ENCODE data around the gene METAP1. TPM values are rescaled to one million over a fixed set of nuclear protein-coding genes. Genes with fewer than 3 reads are reported as not detected.

Gene METAP1
- total RNA-seq, 1 donor from 2014 or later: 53.2 TPM

DNA sequence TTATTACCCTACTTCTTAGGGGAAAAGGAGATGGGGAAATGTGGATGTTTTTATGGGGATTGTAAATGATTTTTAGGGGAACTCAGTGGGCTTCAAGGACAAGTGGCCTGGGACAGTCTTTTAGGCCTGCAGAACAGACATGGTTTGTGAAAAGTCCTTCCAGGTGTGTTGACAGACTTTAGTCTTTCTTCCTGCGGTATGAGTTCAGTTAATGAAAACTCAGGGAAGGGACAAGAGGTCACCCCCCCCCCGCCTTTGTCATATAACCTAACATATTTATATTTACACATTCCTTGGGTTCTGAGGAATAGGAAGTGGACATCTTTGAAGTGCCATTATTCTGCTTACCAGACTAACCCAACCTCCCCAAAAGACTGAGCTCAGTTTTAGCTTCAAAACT, 31.8 kb downstream of the METAP1 start:
- no peak overlapping the region for H3K4me3 ChIP-seq
- H3K4me1 ChIP-seq: peaks cover 0 to 5% of the 10 kb centered on the region in 2 donors
- no peak for DNase-seq (ENCODE audit: low spot score in 2 of 2)
- peaks cover 0 to under 1% of the 10 kb centered on the region in 2 donors for H3K36me3 ChIP-seq
- intact Hi-C loops (cut with DNase I): no loop called here
- no peaks in the 10 kb centered on the region for H3K27me3 ChIP-seq
- no peak overlapping the region for H3K27ac ChIP-seq
- TF ChIP-seq, protein P1, sequence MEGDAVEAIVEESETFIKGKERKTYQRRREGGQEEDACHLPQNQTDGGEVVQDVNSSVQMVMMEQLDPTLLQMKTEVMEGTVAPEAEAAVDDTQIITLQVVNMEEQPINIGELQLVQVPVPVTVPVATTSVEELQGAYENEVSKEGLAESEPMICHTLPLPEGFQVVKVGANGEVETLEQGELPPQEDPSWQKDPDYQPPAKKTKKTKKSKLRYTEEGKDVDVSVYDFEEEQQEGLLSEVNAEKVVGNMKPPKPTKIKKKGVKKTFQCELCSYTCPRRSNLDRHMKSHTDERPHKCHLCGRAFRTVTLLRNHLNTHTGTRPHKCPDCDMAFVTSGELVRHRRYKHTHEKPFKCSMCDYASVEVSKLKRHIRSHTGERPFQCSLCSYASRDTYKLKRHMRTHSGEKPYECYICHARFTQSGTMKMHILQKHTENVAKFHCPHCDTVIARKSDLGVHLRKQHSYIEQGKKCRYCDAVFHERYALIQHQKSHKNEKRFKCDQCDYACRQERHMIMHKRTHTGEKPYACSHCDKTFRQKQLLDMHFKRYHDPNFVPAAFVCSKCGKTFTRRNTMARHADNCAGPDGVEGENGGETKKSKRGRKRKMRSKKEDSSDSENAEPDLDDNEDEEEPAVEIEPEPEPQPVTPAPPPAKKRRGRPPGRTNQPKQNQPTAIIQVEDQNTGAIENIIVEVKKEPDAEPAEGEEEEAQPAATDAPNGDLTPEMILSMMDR (IDR thresholded peaks at IDR 0.05): no peak
- H3K9me3 ChIP-seq: no peaks in the 10 kb centered on the region

DNA sequence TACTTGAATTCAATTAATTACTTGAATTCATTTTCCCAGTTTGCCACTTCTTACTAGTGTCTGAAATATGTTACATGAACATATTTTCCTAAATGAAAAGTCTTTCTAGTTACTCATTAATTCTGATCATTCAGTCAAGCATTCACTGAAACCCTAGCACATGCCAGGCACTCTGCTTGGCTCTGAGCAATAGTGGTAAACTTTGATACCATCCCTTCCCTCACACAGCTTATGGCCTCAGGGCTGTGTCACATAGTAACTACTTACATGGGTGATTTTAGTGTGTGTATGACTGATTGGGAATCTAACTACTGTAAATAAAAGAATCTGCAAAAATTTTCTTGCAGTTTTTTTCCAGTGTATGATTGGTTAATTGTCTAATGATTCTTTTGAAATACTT, 32.7 kb downstream of the METAP1 start:
- no peaks in the 10 kb centered on the region for H3K9me3 ChIP-seq
- no peak for DNase-seq (ENCODE audit: low spot score in 2 of 2)
- H3K4me3 ChIP-seq: no peak overlapping the region
- intact Hi-C loops (cut with DNase I): no loop called here
- H3K27ac ChIP-seq: no peak overlapping the region
- H3K27me3 ChIP-seq: no peaks in the 10 kb centered on the region
- H3K4me1 ChIP-seq: peaks cover 0 to 5% of the 10 kb centered on the region in 2 donors
- TF ChIP-seq, protein P1 (IDR thresholded peaks at IDR 0.05): no peak
- no peaks in the 10 kb centered on the region for H3K36me3 ChIP-seq

DNA sequence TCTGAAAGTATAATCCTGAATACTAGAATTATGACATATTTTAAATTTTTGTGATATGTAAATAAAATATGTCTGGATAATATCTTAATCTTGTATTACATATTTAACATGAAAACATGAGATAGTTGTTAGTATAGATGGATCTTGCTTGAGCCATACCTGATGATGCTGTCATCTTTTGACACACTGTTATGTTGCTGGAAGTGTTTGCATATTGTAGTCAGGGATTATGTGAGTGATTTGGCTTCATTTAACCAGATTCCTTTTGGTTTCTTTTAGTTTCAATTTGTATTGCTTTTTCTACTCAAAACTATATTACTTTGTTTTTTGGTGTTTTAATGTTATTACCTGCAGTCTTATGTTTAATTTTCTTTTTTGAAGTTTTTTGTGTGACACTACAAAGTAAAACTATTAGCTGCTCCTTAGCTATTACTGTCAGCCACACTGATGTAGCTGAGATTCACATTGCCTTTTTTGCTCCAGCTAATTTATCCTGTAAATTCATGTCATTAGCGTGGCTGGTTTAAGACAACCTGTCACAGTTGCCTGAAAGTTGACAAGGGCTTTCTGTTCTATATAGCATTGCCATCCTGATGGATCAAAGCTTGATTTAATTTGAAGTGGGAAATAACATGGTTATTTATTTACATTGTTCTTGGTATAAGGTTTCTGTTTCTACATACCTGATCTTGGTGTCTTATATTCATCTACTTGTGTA, 33.7 kb downstream of the METAP1 start:
- Histone ChIP-seq H3K27ac (no peak overlapping the region), H3K4me1 (peaks cover 0 to 5% of the 10 kb centered on the region in 2 donors), H3K27me3 (no peaks in the 10 kb centered on the region), H3K9me3 (no peaks in the 10 kb centered on the region), H3K36me3 (no peaks in the 10 kb centered on the region), H3K4me3 (no peak overlapping the region)
- no peak for DNase-seq (ENCODE audit: low spot score in 2 of 2)
- TF ChIP-seq, protein P1 (IDR thresholded peaks at IDR 0.05): no peak
- intact Hi-C loops (cut with DNase I): no loop called here

DNA sequence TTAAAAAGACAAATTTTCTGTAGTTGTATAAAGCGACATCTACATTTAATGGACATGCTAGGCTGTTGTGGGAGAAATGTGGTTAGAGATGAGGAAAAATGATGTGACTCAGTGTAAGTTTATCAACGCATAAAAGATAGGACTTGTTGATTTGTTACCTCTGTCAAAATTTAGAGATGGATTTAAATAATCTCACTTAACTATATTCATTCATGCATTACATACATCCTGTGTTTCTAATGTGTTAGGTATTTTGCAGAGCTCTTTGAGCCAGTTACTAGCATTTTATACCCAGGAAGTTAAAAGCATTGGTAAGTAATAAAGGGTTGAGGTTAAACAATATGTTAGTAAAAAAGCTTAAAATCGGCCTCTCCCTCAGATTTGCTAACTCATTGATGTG, 34.3 kb downstream of the METAP1 start:
- Histone ChIP-seq H3K4me3 (no peak overlapping the region), H3K9me3 (no peaks in the 10 kb centered on the region), H3K36me3 (no peaks in the 10 kb centered on the region), H3K27me3 (no peaks in the 10 kb centered on the region), H3K27ac (no peak overlapping the region), H3K4me1 (peaks cover 0 to 5% of the 10 kb centered on the region in 2 donors)
- TF ChIP-seq, protein P1 (IDR thresholded peaks at IDR 0.05): no peak
- intact Hi-C loops (cut with DNase I): no loop called here
- no peak for DNase-seq (ENCODE audit: low spot score in 2 of 2)

DNA sequence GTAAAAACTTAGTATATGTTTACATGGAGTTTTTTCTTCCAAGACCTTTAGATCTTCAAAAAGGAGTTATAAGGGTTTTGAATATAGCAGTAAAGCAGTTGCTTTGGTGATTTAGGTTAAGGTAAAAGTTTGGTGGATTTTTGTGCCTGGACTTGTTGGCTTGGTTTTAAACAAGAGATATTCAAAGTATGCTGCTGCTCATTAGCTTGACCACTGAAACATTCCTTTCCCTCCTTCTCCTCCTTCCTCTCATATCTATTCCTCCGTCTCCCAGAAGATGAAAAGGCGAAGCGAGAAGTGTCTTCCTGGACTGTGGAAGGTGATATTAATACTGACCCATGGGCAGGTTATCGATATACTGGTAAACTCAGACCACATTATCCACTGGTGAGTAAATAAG, 38.4 kb downstream of the METAP1 start:
- peaks cover 0 to 3% of the 10 kb centered on the region in 2 donors for H3K36me3 ChIP-seq
- H3K9me3 ChIP-seq: peaks cover 0 to 15% of the 10 kb centered on the region in 2 donors
- TF ChIP-seq, protein P1 (IDR thresholded peaks at IDR 0.05): no peak
- H3K27ac ChIP-seq: no peak overlapping the region
- intact Hi-C loops (cut with DNase I): no loop called here
- H3K27me3 ChIP-seq: no peaks in the 10 kb centered on the region
- no peaks in the 10 kb centered on the region for H3K4me1 ChIP-seq
- no peak overlapping the region for H3K4me3 ChIP-seq
- no peak for DNase-seq (ENCODE audit: low spot score in 2 of 2)

Data from ascending aorta (tissue), 2 donors.